ENCODE results near the gene IFI27. TPM values are rescaled to one million over a fixed set of nuclear protein-coding genes. Genes with fewer than 3 reads are reported as not detected.
A peak's percentile ranks its signal among the peaks of the same experiment; 100 is the strongest.

Gene IFI27
- total and polyA plus RNA-seq, 2 of the 8 experiments (the other 6 are each of a cell fraction or from before 2014, with no cell fraction given): 0.76 to 2.2 TPM

- TF ChIP-seq RAD21 (IDR thresholded peaks at IDR 0.05 in 1 of 2, conservative IDR thresholded peaks at IDR 0.05 in 1 of 2; ENCODE audit: low read depth in 2 of 2, low read length in 2 of 2): no peak
- TF ChIP-seq YY1 (IDR thresholded peaks at IDR 0.05; ENCODE audit: low read depth, low read length): 0 out of 2 replicates have a peak, but pooled peaks have one; percentile 45
- TF ChIP-seq NRF1 (IDR thresholded peaks at IDR 0.05; ENCODE audit: low read depth, low read length): no peak
- TF ChIP-seq HDAC2 (IDR thresholded peaks at IDR 0.05; ENCODE audit: borderline replicate concordance in 1 of 2, low read depth in 2 of 2, low read length in 2 of 2): no peak
- TF ChIP-seq TAF1 (IDR thresholded peaks at IDR 0.05; ENCODE audit: low read depth, low read length): peak; percentile 9; the same call in 1 of the 2 replicates
- TF ChIP-seq CHD1 (IDR thresholded peaks at IDR 0.05; ENCODE audit: low read depth, low read length): no peak
- no peak for TF ChIP-seq SP2 (IDR thresholded peaks at IDR 0.05; ENCODE audit: low read length)
- TF ChIP-seq CBX8 (IDR thresholded peaks at IDR 0.05; ENCODE audit: borderline replicate concordance, low read depth, low read length): no peak
Measured at GRCh38 chr14:94129758-94130414, 19.4 kb downstream of the IFI27 start (continued).
